K562 (cell line): ENCODE results near the gene MYO16. TPM values are rescaled to one million over a fixed set of nuclear protein-coding genes. Genes with fewer than 3 reads are reported as not detected.

Experiments
- ATAC-seq: fragments of 200-7000 bp; cut with Tn5 transposase; 3 replicates; pipeline ENCODE4 v1.9.1; 2020; ENCODE audit warnings: moderate library complexity
- BruUV-seq: library from RNA; stranded (reverse); fragments of 400-500 nt; replicated peaks from 2 replicates; lab custom pipeline; 2021; lab: Mats Ljungman, UMichigan
- CTCF ChIA-PET: fragments of 300-600 bp; formaldehyde crosslinking; extraction: SDS; loops from one replicate; lab custom pipeline; 2021; ENCODE audit warnings: low intra/inter-chr PET ratio; lab: Yijun Ruan, JAX
- POLR2A ChIA-PET: fragments of 300-600, 350-650 bp; sonication (Branson Sonifier 250); formaldehyde crosslinking; extraction: SDS; loops from one replicate; lab custom pipeline; 2021; ENCODE audit warnings: antibody characterized with exemption, inconsistent platforms; lab: Yijun Ruan, JAX
- DNase-seq, 4 experiments: peaks; one replicate each; pipeline versions ENCODE4 v3.0.0 to v3.0.0-alpha.2; 2011 to 2018; ENCODE audit warnings: low spot score in 3 of 4, mixed read lengths in 3 of 4; ENCODE audit errors: extremely low read depth in 1 of 4
- FAIRE-seq: peaks from 2 replicates; lab custom pipeline; 2011; peaks lifted over from hg19 to GRCh38; lab: Jason Lieb, UNC
- H2AFZ ChIP-seq: 2 replicates; pipeline ENCODE4 v1.6.0; 2011; ENCODE audit warnings: low read depth, low read length, control low read depth, inconsistent platforms
- H3K27ac ChIP-seq: fragments of 200-600 bp; 3 replicates; pipeline ENCODE4 v1.8.0; 2011; ENCODE audit warnings: low read depth, mild to moderate bottlenecking, control low read depth, inconsistent platforms, low read length, moderate library complexity, mixed read lengths; ENCODE audit errors: extremely low read depth
- H3K27me3 ChIP-seq, 2 experiments: fragments of 300-600 bp in 1 of 2; 2 replicates in 1 of 2; 3 replicates in 1 of 2; pipeline versions ENCODE4 v1.6.0 to v1.8.0; 2011; ENCODE audit warnings: inconsistent platforms in 2 of 2, low read length in 2 of 2, mild to moderate bottlenecking in 1 of 2, mixed read lengths in 1 of 2, moderate library complexity in 1 of 2; ENCODE audit not compliant: control insufficient read depth in 2 of 2, insufficient read depth in 2 of 2
- H3K36me3 ChIP-seq: fragments of 300-600 bp; 3 replicates; pipeline ENCODE4 v1.8.0; 2011; ENCODE audit warnings: mild to moderate bottlenecking, low read length, inconsistent platforms; ENCODE audit not compliant: control insufficient read depth, insufficient read depth
- H3K4me1 ChIP-seq, 2 experiments: fragments of 200-600 bp in 1 of 2; replicated peaks in 1 of 2; 2 replicates in 1 of 2; 3 replicates in 1 of 2; pipeline versions ENCODE4 v1.5.1 to v1.8.0; 2011; ENCODE audit warnings: inconsistent platforms in 2 of 2, low read length in 2 of 2, mild to moderate bottlenecking in 1 of 2, mixed read lengths in 1 of 2, moderate library complexity in 1 of 2; ENCODE audit not compliant: control insufficient read depth in 2 of 2, insufficient read depth in 2 of 2
- H3K4me2 ChIP-seq: 2 replicates; pipeline ENCODE4 v1.6.1; 2011; ENCODE audit warnings: low read length, control low read depth, inconsistent platforms, mixed read lengths; ENCODE audit not compliant: insufficient read depth
- H3K4me3 ChIP-seq: fragments of 200-600 bp; sonication (generic), shearing (Covaris generic); 2 replicates; pipeline ENCODE4 v1.5.1; 2016; ENCODE audit warnings: control low read depth, inconsistent platforms
- H3K79me2 ChIP-seq: fragments of 200-600 bp; 3 replicates; pipeline ENCODE4 v1.8.0; 2011; ENCODE audit warnings: low read length, inconsistent platforms; ENCODE audit not compliant: control insufficient read depth, insufficient read depth
- H3K9ac ChIP-seq, 2 experiments: 2 replicates each; pipeline versions ENCODE4 v1.6.0 to v1.6.1; 2011; ENCODE audit warnings: low read depth in 2 of 2, low read length in 2 of 2, control low read depth in 1 of 2, inconsistent platforms in 1 of 2, mild to moderate bottlenecking in 1 of 2, mixed read lengths in 1 of 2; ENCODE audit not compliant: insufficient read depth in 1 of 2
- H3K9me1 ChIP-seq: one replicate; pipeline ENCODE4 v1.6.0; 2011; ENCODE audit warnings: inconsistent platforms, mild to moderate bottlenecking, low read length, moderate library complexity; ENCODE audit not compliant: control insufficient read depth, insufficient read depth
- H3K9me3 ChIP-seq: replicated peaks from 2 replicates; pipeline ENCODE4 v1.5.1; 2011; ENCODE audit warnings: low read depth, low read length, inconsistent platforms; ENCODE audit not compliant: control insufficient read depth, insufficient read depth
- H4K20me1 ChIP-seq: replicated peaks from 2 replicates; pipeline ENCODE4 v1.6.1; 2011; ENCODE audit warnings: low read length, inconsistent platforms, mixed read lengths; ENCODE audit not compliant: control insufficient read depth, insufficient read depth
- CBX2 ChIP-seq: fragments of 200-600 bp; sonication (generic); IDR thresholded peaks from one replicate; pipeline ENCODE4 v1.6.1; 2012; ENCODE audit warnings: mild to moderate bottlenecking, low read length, inconsistent platforms; ENCODE audit not compliant: insufficient read depth, poor library complexity, severe bottlenecking
- EGR1 ChIP-seq: fragments of 450-650 bp; conservative IDR thresholded peaks from 2 replicates; pipeline ENCODE4 v1.6.1; 2017; ENCODE audit warnings: mild to moderate bottlenecking
- ELF1 ChIP-seq: fragments of 200-800 bp; sonication (Bioruptor generic); IDR thresholded peaks from 2 replicates; pipeline ENCODE4 v1.6.1; 2016; ENCODE audit warnings: missing genetic modification characterization, missing compliant biosample characterization
- ELF4 ChIP-seq: fragments of 450-650 bp; formaldehyde crosslinking; IDR thresholded peaks from 2 replicates; pipeline ENCODE4 v1.4.0; 2022; ENCODE audit warnings: missing genetic modification characterization
- FOXM1 ChIP-seq, 2 experiments: fragments of 450-650 bp in 1 of 2; sonication (generic) in 1 of 2; formaldehyde crosslinking in 1 of 2; IDR thresholded peaks; 2 replicates each; pipeline versions ENCODE4 v1.6.1 to v1.9.0; 2017 to 2022; ENCODE audit warnings: low read depth in 2 of 2, mild to moderate bottlenecking in 2 of 2, missing genetic modification reagents in 1 of 2, moderate library complexity in 1 of 2
- HDGF ChIP-seq: fragments of 450-650 bp; IDR thresholded peaks from 2 replicates; pipeline ENCODE4 v1.6.1; 2016
- MCM3 ChIP-seq: fragments of 450-650 bp; IDR thresholded peaks from 2 replicates; pipeline ENCODE4 v1.6.1; 2016
- MYC ChIP-seq, 2 experiments: fragments of 250-450 bp in 1 of 2; sonication (Bioruptor Pico) in 1 of 2; IDR thresholded peaks; 2 replicates each; pipeline versions ENCODE4 v1.5.1 to v1.6.1; 2012 to 2021; ENCODE audit warnings: low read depth in 2 of 2, borderline replicate concordance in 1 of 2, improper control_type of control experiment in 1 of 2, low read length in 1 of 2, mild to moderate bottlenecking in 1 of 2, moderate library complexity in 1 of 2
- NUFIP1 ChIP-seq: fragments of 450-650 bp; IDR thresholded peaks from 2 replicates; pipeline ENCODE4 v1.6.1; 2018; ENCODE audit not compliant: partially characterized antibody
- RBM25 ChIP-seq: fragments of 200-400 bp; formaldehyde crosslinking; IDR thresholded peaks from 2 replicates; pipeline ENCODE4 v1.6.1; 2018; ENCODE audit warnings: low read length, low read depth, moderate library complexity; ENCODE audit not compliant: severe bottlenecking
- TAF1 ChIP-seq: IDR thresholded peaks from 2 replicates; pipeline ENCODE4 v1.6.1; 2011; ENCODE audit warnings: mild to moderate bottlenecking, low read length, moderate library complexity; ENCODE audit not compliant: insufficient read depth, control insufficient read depth, severe bottlenecking; ENCODE audit errors: extremely low read depth
- TFAM ChIP-seq: fragments of 250-450 bp; sonication (Bioruptor Pico); conservative IDR thresholded peaks from 2 replicates; pipeline ENCODE4 v1.5.0; 2021; ENCODE audit warnings: mild to moderate bottlenecking, moderate library complexity
- YY1 ChIP-seq, 3 experiments: IDR thresholded peaks; 2 replicates each; pipeline ENCODE4 v1.6.1; 2011; ENCODE audit warnings: low read length in 2 of 3, mild to moderate bottlenecking in 2 of 3, moderate library complexity in 2 of 3, borderline replicate concordance in 1 of 3, control low read depth in 1 of 3, low read depth in 1 of 3; ENCODE audit not compliant: insufficient read depth in 3 of 3, insufficient replicate concordance in 2 of 3, control insufficient read depth in 1 of 3, insufficient read length in 1 of 3; ENCODE audit errors: extremely low read depth in 1 of 3
- ZNF224 ChIP-seq: sonication (generic); formaldehyde crosslinking; IDR thresholded peaks from 2 replicates; pipeline ENCODE4 v1.8.0; 2022; ENCODE audit warnings: mild to moderate bottlenecking, missing genetic modification reagents
- ZNF77 ChIP-seq: fragments of 250-450 bp; sonication (Bioruptor Pico); IDR thresholded peaks from 2 replicates; pipeline ENCODE4 v1.5.0; 2020
- WGBS: fragments of 100-300 bp; shearing (Covaris generic); methylation state at CpG from one replicate; pipeline ENCODE4 v1.1.6; 2016; ENCODE audit warnings: low coverage, mixed read lengths; ENCODE audit not compliant: insufficient coverage; ENCODE audit errors: missing lambda C conversion rate; 5-methylcytosine and 5-hydroxymethylcytosine counted together
- in situ Hi-C: fragments of 300-500 bp; cut with MboI; formaldehyde crosslinking; loops from 4 replicates; pipeline ENCODE4 v1.15.0; 2018; ENCODE audit warnings: inconsistent platforms, mixed read lengths
- intact Hi-C: fragments of 100-400 bp; cut with micrococcal nuclease; formaldehyde crosslinking; loops from 2 replicates; pipeline ENCODE4 v1.14.2; 2022
- polyA plus RNA-seq, 8 experiments: library from polyadenylated mRNA; depleted of rRNA in 4 of 8; stranded (reverse) in 5 of 8; unstranded in 3 of 8; fragments of >200 nt; fragmentation: Nextera tagmentation in 2 of 8; fragmentation: Illumina TruSeq in 1 of 8; extraction: Ambion mirVana in 2 of 8; extraction: Trizol in 1 of 8; gene quantifications; 2 replicates each; pipeline versions ENCODE4 v1.2.1 to v1.2.3, GENCODE V29; 2011 to 2014; ENCODE audit warnings: inconsistent platforms in 1 of 8, missing spikeins in 1 of 8
- total RNA-seq, 7 experiments: library from RNA; depleted of rRNA in 6 of 7; stranded (reverse); fragments of >200 nt in 6 of 7; fragmentation: Illumina TruSeq in 2 of 7; extraction: Trizol in 2 of 7; gene quantifications; 2 replicates each; pipeline versions ENCODE4 v1.2.1 to v1.2.3, GENCODE V29; 2011 to 2021; ENCODE audit warnings: low replicate concordance in 1 of 7
- TF ChIP-seq, protein P1 (sequence below): sonication (generic); formaldehyde crosslinking; IDR thresholded peaks from 2 replicates; pipeline ENCODE4 v1.8.1; 2022; ENCODE audit warnings: missing genetic modification reagents

MYO16 gene
- total and polyA plus RNA-seq, 9 of the 15 experiments (the other 6 are each of a cell fraction or from before 2014, with no cell fraction given) = 4.3 to 45.7 (median 12.1) TPM

DNA sequence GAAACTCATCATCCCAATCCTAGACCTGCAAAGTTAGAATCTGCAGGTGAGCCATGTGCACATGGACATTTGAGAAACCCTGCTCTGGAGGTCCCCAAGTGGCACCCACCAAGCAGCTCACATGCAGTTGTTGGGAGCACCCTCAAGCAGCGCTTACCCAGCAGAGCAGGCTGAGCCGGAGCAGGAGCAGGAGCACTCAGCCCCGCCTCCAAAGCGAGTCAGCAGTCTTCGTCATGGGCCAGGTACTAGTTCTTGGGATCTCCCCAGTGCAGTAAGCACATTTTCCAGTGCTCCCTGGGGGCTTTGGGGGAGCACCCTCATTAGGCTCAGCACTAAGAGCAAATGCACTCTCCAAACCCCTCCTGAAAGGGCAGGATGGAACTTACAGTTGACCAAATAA lies 584.3 kb downstream of the MYO16 start:
- Histone ChIP-seq H3K4me1 (no peaks in the 10 kb centered on the region; a peak in 2 of 5 replicates), H3K79me2 (no peaks in the 10 kb centered on the region), H3K9me3 (no peaks in the 10 kb centered on the region), H4K20me1 (no peaks in the 10 kb centered on the region), H3K9me1 (no peaks in the 10 kb centered on the region), H3K4me3 (no peak overlapping the region), H3K9ac (no peak overlapping the region), H3K36me3 (no peaks in the 10 kb centered on the region), H3K4me2 (no peak overlapping the region), H3K27ac (no peak overlapping the region), H2AFZ (no peak overlapping the region), H3K27me3 (no peaks in the 10 kb centered on the region)
- intact Hi-C loops = no loop called here
- FAIRE-seq (no peak), DNase-seq (no peak), ATAC-seq (no peak)
- in situ Hi-C loops = no loop called here
- ChIA-PET CTCF (no interaction called here), POLR2A (no interaction called here)
- no TSS peak for BruUV-seq
- WGBS = 16% methylated on average over 5 of the region's 5 CpGs
- no peak for TF ChIP-seq MCM3
- TF ChIP-seq YY1 (IDR thresholded peaks at IDR 0.05; ENCODE audit: borderline replicate concordance in 1 of 3, control insufficient read depth in 1 of 3, extremely low read depth in 1 of 3, insufficient read depth in 3 of 3, insufficient read length in 1 of 3, insufficient replicate concordance in 2 of 3, low read depth in 1 of 3, low read length in 2 of 3) = no peak

DNA sequence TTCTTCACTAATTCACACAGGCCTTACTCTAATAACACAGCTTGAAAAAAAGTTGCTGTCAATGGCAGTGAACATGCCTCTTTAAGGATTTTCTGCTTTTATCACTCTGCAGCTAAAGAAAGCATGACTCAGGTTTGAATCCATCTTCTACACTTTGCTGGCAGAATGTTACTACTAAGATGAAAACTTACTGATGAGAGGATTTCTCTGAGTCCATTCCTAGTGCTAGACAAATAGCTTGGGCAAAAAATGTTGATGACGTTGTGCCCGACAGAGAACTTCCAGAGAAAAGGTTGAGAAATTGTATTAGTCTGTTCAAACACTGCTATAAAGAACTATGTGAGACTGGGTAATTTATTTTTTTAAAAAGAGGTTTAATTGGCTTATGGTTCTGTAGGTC lies 585.0 kb downstream of the MYO16 start:
- Histone ChIP-seq H3K9me1 (no peaks in the 10 kb centered on the region), H2AFZ (no peak overlapping the region), H3K9ac (no peak overlapping the region), H4K20me1 (no peaks in the 10 kb centered on the region), H3K27ac (no peak overlapping the region), H3K4me2 (no peak overlapping the region), H3K27me3 (no peaks in the 10 kb centered on the region), H3K79me2 (no peaks in the 10 kb centered on the region), H3K36me3 (no peaks in the 10 kb centered on the region), H3K9me3 (no peaks in the 10 kb centered on the region), H3K4me1 (no peaks in the 10 kb centered on the region; a peak in 2 of 5 replicates), H3K4me3 (no peak overlapping the region)
- no TSS peak for BruUV-seq
- DNase-seq (no peak), FAIRE-seq (no peak), ATAC-seq (no peak)
- intact Hi-C loops = no loop called here
- CTCF ChIA-PET = no interaction called here
- 23% methylated on average over 2 of the region's 2 CpGs for WGBS
- POLR2A ChIA-PET = interaction anchor here (0.7 kb wide), 1 partner anchor 10 kb away, joined by 3 read pairs; no protein-coding TSS in a partner anchor
- in situ Hi-C loops = no loop called here
- TF ChIP-seq, protein P1, sequence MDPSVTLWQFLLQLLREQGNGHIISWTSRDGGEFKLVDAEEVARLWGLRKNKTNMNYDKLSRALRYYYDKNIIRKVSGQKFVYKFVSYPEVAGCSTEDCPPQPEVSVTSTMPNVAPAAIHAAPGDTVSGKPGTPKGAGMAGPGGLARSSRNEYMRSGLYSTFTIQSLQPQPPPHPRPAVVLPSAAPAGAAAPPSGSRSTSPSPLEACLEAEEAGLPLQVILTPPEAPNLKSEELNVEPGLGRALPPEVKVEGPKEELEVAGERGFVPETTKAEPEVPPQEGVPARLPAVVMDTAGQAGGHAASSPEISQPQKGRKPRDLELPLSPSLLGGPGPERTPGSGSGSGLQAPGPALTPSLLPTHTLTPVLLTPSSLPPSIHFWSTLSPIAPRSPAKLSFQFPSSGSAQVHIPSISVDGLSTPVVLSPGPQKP (CRISPR knock-in tag) = no peak
- TF ChIP-seq MYC (IDR thresholded peaks at IDR 0.05; ENCODE audit: low read depth, low read length) (no peak), MYC (CRISPR knock-in tag; IDR thresholded peaks at IDR 0.05; ENCODE audit: borderline replicate concordance, low read depth) (no peak), NUFIP1 (no peak), ELF4 (CRISPR knock-in tag) (no peak), CBX2 (no peak), ZNF77 (no peak), HDGF (no peak), ELF1 (no peak), RBM25 (no peak), FOXM1 (IDR thresholded peaks at IDR 0.05; ENCODE audit: low read depth) (no peak), FOXM1 (CRISPR knock-in tag; IDR thresholded peaks at IDR 0.05; ENCODE audit: low read depth) (no peak), TAF1 (no peak), TFAM (CRISPR knock-in tag) (no peak), EGR1 (no peak), ZNF224 (CRISPR knock-in tag) (no peak)
